Endothelial cell (in vitro differentiated cells): Measurements from ENCODE around the gene HIBCH. TPM values are rescaled to one million over a fixed set of nuclear protein-coding genes. Genes with fewer than 3 reads are reported as not detected.

Source experiments
- DNase-seq: peaks from one replicate; pipeline ENCODE4 v3.0.0; 2021; ENCODE audit warnings: low spot score
- H3K27ac Mint-ChIP-seq: one replicate; pipeline ENCODE4 v1.8.0; 2021; ENCODE audit warnings: mixed read lengths, inconsistent platforms; ENCODE audit not compliant: unreplicated experiment
- H3K27me3 Mint-ChIP-seq: one replicate; pipeline ENCODE4 v1.8.0; 2021; ENCODE audit warnings: mild to moderate bottlenecking, moderate library complexity, mixed read lengths, inconsistent platforms; ENCODE audit not compliant: unreplicated experiment
- H3K36me3 Mint-ChIP-seq: one replicate; pipeline ENCODE4 v1.8.0; 2021; ENCODE audit warnings: mild to moderate bottlenecking, low read depth, mixed read lengths, inconsistent platforms; ENCODE audit not compliant: unreplicated experiment
- H3K4me1 Mint-ChIP-seq: one replicate; pipeline ENCODE4 v1.8.0; 2021; ENCODE audit warnings: mild to moderate bottlenecking, mixed read lengths, inconsistent platforms; ENCODE audit not compliant: unreplicated experiment
- H3K4me3 Mint-ChIP-seq: one replicate; pipeline ENCODE4 v1.8.0; 2021; ENCODE audit warnings: mild to moderate bottlenecking, mixed read lengths, inconsistent platforms; ENCODE audit not compliant: unreplicated experiment
- H3K9me3 Mint-ChIP-seq: one replicate; pipeline ENCODE4 v1.8.0; 2021; ENCODE audit warnings: mixed read lengths, inconsistent platforms; ENCODE audit not compliant: unreplicated experiment
- total RNA-seq: library from RNA; stranded (reverse); fragmentation: NEBNext Ultra II Directional; extraction: Animal tissue kit (Norgen Biotek cat#: 25700); gene quantifications from one replicate; pipeline ENCODE4 v1.2.1, GENCODE V29; 2021; ENCODE audit not compliant: unreplicated experiment
- TF ChIP-seq, protein P1 (sequence below): fragments of 200-600 bp; sonication (generic); IDR thresholded peaks from one replicate; pipeline ENCODE4 v1.5.0; 2021; ENCODE audit warnings: antibody characterized with exemption; ENCODE audit not compliant: unreplicated experiment

The HIBCH gene
- total RNA-seq, 1 donor from 2014 or later: 29.8 TPM

DNA sequence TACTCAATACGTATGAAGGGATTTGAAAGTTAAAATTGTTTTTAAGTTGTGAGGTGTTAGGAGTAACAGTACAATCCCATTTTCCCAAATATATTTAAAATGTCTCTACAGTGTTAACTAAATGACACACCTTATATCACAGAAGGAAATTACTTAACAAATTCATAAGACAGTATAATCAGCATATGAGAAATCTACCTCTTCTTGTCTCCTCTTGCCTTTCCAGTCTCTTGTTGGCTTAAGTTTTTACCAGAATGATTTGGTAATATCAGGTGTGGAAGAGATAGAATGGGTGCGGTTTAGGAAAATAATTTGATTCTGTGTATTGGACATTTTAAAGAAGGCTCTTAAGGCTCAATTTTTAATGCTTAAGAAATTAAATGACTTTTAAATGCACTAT lies 14.3 kb upstream of the HIBCH start:
- DNase-seq: no peak
- TF ChIP-seq, protein P1, sequence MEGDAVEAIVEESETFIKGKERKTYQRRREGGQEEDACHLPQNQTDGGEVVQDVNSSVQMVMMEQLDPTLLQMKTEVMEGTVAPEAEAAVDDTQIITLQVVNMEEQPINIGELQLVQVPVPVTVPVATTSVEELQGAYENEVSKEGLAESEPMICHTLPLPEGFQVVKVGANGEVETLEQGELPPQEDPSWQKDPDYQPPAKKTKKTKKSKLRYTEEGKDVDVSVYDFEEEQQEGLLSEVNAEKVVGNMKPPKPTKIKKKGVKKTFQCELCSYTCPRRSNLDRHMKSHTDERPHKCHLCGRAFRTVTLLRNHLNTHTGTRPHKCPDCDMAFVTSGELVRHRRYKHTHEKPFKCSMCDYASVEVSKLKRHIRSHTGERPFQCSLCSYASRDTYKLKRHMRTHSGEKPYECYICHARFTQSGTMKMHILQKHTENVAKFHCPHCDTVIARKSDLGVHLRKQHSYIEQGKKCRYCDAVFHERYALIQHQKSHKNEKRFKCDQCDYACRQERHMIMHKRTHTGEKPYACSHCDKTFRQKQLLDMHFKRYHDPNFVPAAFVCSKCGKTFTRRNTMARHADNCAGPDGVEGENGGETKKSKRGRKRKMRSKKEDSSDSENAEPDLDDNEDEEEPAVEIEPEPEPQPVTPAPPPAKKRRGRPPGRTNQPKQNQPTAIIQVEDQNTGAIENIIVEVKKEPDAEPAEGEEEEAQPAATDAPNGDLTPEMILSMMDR: no peak
- Mint-ChIP-seq H3K36me3 (no peaks in the 10 kb centered on the region), H3K4me3 (no peak overlapping the region), H3K9me3 (no peaks in the 10 kb centered on the region), H3K4me1 (peaks cover 21% of the 10 kb centered on the region), H3K27ac (peak overlapping the region; percentile 77), H3K27me3 (peaks cover 3% of the 10 kb centered on the region)

DNA sequence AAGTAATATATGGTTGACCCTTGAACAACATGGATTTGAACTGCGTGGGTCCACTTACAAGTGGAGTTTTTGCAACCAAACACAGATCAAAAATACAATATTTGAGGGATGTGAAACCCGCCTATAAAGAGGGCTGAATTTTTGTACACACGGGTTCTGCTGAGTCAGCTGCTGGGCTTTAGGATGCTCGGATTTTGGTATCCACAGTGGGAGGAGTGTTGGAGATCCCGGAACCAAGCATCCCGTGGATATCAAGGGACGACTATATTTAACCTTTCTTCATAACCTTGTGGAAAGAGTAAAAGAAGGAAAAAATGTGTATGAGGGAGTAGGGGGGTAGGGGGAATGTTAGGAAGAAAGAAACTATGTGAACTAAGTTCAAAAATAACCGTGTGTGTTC lies 13.8 kb upstream of the HIBCH start:
- Mint-ChIP-seq H3K4me1 (peaks cover 21% of the 10 kb centered on the region), H3K27ac (no peak overlapping the region), H3K27me3 (peaks cover 3% of the 10 kb centered on the region), H3K4me3 (no peak overlapping the region), H3K9me3 (no peaks in the 10 kb centered on the region), H3K36me3 (no peaks in the 10 kb centered on the region)
- DNase-seq: no peak
- TF ChIP-seq, protein P1: no peak

DNA sequence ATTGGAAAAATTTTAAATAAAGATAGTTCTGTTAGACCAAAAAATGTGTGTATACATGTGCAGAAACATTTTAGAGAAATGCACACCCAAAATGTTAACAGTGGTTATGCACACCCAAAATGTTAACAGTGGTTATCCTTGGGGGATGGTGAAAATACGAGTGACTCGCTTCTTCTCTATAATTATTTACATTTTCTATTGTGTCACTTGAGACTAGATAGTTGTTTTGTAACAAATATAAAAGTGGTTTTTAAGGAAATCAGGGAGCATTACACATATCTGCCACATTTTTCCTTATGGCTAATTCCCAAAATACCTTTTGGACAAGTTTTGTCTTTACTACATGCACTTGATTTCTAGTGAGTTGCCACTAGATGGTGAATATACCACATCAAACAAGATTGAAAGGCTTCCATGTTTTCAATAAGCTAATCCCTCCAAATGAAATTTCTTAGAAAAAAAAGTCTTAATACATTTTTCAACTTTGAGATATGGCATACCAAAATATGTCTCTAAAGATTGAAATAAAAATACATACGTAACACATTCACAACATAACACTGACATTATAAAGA lies 9.0 kb upstream of the HIBCH start:
- no peaks in the 10 kb centered on the region for H3K9me3 Mint-ChIP-seq
- no peak for DNase-seq
- no peaks in the 10 kb centered on the region for H3K27me3 Mint-ChIP-seq
- H3K4me3 Mint-ChIP-seq: no peak overlapping the region
- peaks cover 7% of the 10 kb centered on the region for H3K4me1 Mint-ChIP-seq
- TF ChIP-seq, protein P1: no peak
- H3K36me3 Mint-ChIP-seq: no peaks in the 10 kb centered on the region
- no peak overlapping the region for H3K27ac Mint-ChIP-seq

DNA sequence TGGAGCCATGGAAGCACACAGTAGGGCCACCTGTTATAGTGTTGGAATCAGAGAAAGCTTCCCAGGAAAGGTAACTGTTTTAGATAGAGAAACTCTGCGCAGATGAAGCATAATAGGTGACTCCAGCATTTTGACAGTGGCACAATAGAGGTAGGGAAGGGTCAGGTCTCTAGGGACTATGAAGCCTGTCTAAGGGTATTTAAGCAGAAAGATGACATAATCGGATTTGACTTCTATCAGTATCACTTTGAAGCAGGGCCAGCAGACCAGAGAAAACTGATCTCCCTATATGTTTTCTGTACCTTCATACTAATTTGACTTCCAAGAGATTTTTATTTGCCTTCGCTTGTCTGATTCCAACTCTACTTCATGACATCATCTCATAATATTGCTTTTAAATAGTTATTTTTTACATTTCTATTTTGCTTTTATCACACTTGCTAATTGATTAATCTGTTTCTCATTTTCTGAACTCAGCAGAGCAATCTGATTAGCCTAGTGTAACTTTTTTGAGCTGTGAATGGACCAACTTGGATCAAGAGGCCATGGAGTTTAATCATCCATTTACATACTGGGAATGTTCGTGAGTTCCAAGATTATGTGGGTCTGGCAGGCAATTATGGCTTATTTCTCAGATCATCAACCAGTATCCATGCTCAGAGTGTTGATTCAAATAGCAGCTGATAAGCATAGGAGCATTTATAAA lies 8.4 kb upstream of the HIBCH start:
- Mint-ChIP-seq H3K27ac (no peak overlapping the region), H3K4me3 (no peak overlapping the region), H3K36me3 (no peaks in the 10 kb centered on the region), H3K9me3 (no peaks in the 10 kb centered on the region), H3K4me1 (peaks cover 1% of the 10 kb centered on the region), H3K27me3 (no peaks in the 10 kb centered on the region)
- TF ChIP-seq, protein P1: no peak
- DNase-seq: no peak

DNA sequence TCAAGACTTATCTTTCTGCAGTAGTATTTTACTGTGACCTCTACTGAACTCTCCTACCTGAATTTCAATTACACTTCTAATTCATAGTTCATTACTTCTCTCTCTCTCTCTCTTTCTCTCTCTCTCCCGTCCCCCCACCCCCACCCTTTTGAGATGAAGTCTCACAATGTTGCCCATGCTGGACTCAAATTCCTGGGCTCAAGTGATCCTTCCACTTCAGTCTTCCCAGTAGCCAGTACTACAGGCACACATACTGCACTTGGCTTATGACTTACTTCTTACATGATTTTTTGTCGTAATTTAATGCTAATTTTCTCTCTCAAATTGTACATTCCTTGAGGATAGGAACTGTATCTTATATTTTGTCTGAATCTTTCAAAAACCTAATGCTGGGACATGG lies 6.0 kb upstream of the HIBCH start:
- Mint-ChIP-seq H3K9me3 (no peaks in the 10 kb centered on the region), H3K27me3 (no peaks in the 10 kb centered on the region), H3K36me3 (no peaks in the 10 kb centered on the region), H3K27ac (no peak overlapping the region), H3K4me3 (no peak overlapping the region), H3K4me1 (peaks cover under 1% of the 10 kb centered on the region)
- DNase-seq: no peak
- TF ChIP-seq, protein P1: no peak
